GM12801 (cell line): ENCODE data around the gene ENTREP1.

Experiments
- CTCF ChIP-seq: IDR thresholded peaks from one replicate; pipeline ENCODE4 v1.5.1; 2011; ENCODE audit warnings: control low read depth; ENCODE audit not compliant: insufficient read length; ENCODE audit errors: extremely low read depth

Gene ENTREP1

DNA sequence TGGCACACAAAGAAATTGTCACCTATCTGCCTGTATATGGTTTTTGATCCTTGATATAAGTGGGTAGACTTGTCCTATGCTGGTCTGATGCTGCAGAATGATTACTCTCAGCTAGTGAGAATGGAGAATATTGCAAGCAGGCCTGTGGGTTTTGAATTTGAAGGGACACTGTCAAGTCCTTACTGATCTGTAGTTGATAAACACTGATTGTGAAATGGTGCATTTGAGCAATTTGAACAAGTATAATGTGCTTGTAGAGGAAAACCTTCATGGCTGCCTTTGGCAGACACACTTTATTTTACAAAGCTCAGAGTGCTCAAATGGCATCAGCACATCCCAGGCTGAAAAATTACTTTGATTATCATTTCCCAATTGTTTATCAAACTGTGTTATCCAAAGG is 9.3 kb downstream of the ENTREP1 start:
- TF ChIP-seq CTCF: no peak

- no peak for TF ChIP-seq CTCF
These were observed 14.6 kb downstream of the ENTREP1 start for GRCh38 chr9:69339620-69340019.

GRCh38 chr9:69340631-69341030 is 15.6 kb downstream of the ENTREP1 start:
- no peak for TF ChIP-seq CTCF

- TF ChIP-seq CTCF: no peak
These were observed 17.8 kb downstream of the ENTREP1 start for GRCh38 chr9:69342769-69343168.

GRCh38 chr9:69344459-69344858 is 19.4 kb downstream of the ENTREP1 start:
- TF ChIP-seq CTCF: no peak

GRCh38 chr9:69346596-69347390 is 21.8 kb downstream of the ENTREP1 start:
- no peak for TF ChIP-seq CTCF

DNA sequence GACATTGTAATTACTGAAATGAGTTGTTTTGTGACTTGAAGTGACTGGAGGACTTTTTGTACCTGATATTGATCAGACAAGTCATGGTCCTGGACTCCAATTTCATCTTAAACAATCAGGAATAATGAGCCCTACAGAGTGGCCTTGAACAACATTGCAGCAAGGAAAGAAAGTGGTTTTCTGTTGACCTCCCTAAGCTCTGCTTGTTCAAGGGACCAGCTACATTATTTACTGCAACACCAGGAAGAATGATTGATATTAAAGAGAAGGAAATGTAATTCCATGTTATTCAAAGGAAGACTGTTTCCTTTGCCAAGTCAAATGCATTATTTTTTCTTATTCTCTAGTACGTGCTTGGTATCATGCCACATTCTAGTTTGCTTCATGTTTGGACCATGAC is 22.6 kb downstream of the ENTREP1 start:
- no peak for TF ChIP-seq CTCF
